ENCODE results near the gene MAD1L1.

DNA sequence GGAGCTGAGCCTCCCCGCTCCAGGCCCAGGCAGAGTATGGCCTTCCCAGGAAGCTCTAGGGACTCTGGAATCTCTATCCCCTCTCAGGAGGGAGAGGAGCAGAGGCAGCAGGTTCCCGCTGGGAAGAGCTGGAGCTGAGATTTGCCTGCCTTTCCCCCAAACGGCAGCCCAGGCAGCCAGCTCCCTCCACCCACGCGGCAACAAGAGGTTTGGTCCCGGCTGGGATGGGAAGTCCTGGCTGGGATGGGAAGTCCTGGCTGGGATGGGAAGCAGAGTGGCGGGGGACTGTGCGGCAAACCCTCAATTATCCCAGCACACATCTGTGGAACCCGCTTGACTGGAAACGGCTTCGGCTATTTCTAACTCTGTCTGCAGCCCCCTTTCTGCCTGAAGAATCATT is 339.7 kb downstream of the MAD1L1 start:
- TF ChIP-seq, protein P1, sequence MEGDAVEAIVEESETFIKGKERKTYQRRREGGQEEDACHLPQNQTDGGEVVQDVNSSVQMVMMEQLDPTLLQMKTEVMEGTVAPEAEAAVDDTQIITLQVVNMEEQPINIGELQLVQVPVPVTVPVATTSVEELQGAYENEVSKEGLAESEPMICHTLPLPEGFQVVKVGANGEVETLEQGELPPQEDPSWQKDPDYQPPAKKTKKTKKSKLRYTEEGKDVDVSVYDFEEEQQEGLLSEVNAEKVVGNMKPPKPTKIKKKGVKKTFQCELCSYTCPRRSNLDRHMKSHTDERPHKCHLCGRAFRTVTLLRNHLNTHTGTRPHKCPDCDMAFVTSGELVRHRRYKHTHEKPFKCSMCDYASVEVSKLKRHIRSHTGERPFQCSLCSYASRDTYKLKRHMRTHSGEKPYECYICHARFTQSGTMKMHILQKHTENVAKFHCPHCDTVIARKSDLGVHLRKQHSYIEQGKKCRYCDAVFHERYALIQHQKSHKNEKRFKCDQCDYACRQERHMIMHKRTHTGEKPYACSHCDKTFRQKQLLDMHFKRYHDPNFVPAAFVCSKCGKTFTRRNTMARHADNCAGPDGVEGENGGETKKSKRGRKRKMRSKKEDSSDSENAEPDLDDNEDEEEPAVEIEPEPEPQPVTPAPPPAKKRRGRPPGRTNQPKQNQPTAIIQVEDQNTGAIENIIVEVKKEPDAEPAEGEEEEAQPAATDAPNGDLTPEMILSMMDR (IDR thresholded peaks at IDR 0.05; ENCODE audit: low read depth, low read length, missing input control) = no peak
- no peak for TF ChIP-seq NR2F2 (IDR thresholded peaks at IDR 0.05)
- TF ChIP-seq, protein P2, sequence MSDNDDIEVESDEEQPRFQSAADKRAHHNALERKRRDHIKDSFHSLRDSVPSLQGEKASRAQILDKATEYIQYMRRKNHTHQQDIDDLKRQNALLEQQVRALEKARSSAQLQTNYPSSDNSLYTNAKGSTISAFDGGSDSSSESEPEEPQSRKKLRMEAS (IDR thresholded peaks at IDR 0.05) = no peak
- no peak for TF ChIP-seq SP1 (IDR thresholded peaks at IDR 0.05)
- TF ChIP-seq TAF1 (conservative IDR thresholded peaks at IDR 0.05) = no peak
- TF ChIP-seq EGR1 (IDR thresholded peaks at IDR 0.05; ENCODE audit: low read depth in 2 of 2) = no peak
- TF ChIP-seq, protein P3, sequence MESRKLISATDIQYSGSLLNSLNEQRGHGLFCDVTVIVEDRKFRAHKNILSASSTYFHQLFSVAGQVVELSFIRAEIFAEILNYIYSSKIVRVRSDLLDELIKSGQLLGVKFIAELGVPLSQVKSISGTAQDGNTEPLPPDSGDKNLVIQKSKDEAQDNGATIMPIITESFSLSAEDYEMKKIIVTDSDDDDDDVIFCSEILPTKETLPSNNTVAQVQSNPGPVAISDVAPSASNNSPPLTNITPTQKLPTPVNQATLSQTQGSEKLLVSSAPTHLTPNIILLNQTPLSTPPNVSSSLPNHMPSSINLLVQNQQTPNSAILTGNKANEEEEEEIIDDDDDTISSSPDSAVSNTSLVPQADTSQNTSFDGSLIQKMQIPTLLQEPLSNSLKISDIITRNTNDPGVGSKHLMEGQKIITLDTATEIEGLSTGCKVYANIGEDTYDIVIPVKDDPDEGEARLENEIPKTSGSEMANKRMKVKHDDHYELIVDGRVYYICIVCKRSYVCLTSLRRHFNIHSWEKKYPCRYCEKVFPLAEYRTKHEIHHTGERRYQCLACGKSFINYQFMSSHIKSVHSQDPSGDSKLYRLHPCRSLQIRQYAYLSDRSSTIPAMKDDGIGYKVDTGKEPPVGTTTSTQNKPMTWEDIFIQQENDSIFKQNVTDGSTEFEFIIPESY (IDR thresholded peaks at IDR 0.05) = no peak
- TF ChIP-seq RXRA (IDR thresholded peaks at IDR 0.05) = no peak
- TF ChIP-seq HNF4G (IDR thresholded peaks at IDR 0.05) = no peak
- no peak for TF ChIP-seq RAD21 (IDR thresholded peaks at IDR 0.05)
- TF ChIP-seq HNF4A (conservative IDR thresholded peaks at IDR 0.05) = no peak
- TF ChIP-seq, protein P4, sequence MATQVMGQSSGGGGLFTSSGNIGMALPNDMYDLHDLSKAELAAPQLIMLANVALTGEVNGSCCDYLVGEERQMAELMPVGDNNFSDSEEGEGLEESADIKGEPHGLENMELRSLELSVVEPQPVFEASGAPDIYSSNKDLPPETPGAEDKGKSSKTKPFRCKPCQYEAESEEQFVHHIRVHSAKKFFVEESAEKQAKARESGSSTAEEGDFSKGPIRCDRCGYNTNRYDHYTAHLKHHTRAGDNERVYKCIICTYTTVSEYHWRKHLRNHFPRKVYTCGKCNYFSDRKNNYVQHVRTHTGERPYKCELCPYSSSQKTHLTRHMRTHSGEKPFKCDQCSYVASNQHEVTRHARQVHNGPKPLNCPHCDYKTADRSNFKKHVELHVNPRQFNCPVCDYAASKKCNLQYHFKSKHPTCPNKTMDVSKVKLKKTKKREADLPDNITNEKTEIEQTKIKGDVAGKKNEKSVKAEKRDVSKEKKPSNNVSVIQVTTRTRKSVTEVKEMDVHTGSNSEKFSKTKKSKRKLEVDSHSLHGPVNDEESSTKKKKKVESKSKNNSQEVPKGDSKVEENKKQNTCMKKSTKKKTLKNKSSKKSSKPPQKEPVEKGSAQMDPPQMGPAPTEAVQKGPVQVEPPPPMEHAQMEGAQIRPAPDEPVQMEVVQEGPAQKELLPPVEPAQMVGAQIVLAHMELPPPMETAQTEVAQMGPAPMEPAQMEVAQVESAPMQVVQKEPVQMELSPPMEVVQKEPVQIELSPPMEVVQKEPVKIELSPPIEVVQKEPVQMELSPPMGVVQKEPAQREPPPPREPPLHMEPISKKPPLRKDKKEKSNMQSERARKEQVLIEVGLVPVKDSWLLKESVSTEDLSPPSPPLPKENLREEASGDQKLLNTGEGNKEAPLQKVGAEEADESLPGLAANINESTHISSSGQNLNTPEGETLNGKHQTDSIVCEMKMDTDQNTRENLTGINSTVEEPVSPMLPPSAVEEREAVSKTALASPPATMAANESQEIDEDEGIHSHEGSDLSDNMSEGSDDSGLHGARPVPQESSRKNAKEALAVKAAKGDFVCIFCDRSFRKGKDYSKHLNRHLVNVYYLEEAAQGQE (IDR thresholded peaks at IDR 0.05) = no peak
- TF ChIP-seq YY1 (IDR thresholded peaks at IDR 0.05) = no peak
- TF ChIP-seq FOXA1 (IDR thresholded peaks at IDR 0.05) = no peak
